ENCODE data around the gene TMEM266.

- TF ChIP-seq ZNF423 (tag by site-specific recombination; IDR thresholded peaks at IDR 0.05) (no peak), CTCF (tag by site-specific recombination; IDR thresholded peaks at IDR 0.05) (no peak), TRIM28 (IDR thresholded peaks at IDR 0.05; ENCODE audit: borderline replicate concordance, low read length) (no peak), ZXDB (tag by site-specific recombination; IDR thresholded peaks at IDR 0.05) (no peak), ZBTB1 (tag by site-specific recombination; IDR thresholded peaks at IDR 0.05) (no peak), ZNF114 (tag by site-specific recombination; IDR thresholded peaks at IDR 0.05) (no peak), ZNF274 (IDR thresholded peaks at IDR 0.05; ENCODE audit: low read length) (no peak), ZNF274 (tag by site-specific recombination; IDR thresholded peaks at IDR 0.05; ENCODE audit: borderline replicate concordance) (no peak), ZNF175 (tag by site-specific recombination; IDR thresholded peaks at IDR 0.05) (no peak), ATF2 (tag by site-specific recombination; IDR thresholded peaks at IDR 0.05; ENCODE audit: low read depth) (no peak), ZNF791 (tag by site-specific recombination; IDR thresholded peaks at IDR 0.05) (no peak), ZNF121 (tag by site-specific recombination; IDR thresholded peaks at IDR 0.05) (no peak), ZNF626 (tag by site-specific recombination; IDR thresholded peaks at IDR 0.05) (no peak), GLI4 (tag by site-specific recombination; IDR thresholded peaks at IDR 0.05) (no peak)
These were observed 141.9 kb downstream of the TMEM266 start for GRCh38 chr15:76201536-76202255.
